ENCODE data around the gene ANKRD33. TPM values are rescaled to one million over a fixed set of nuclear protein-coding genes. Genes with fewer than 3 reads are reported as not detected.
A peak's percentile ranks its signal among the peaks of the same experiment; 100 is the strongest.

ANKRD33 gene
- total RNA-seq, 4 donors from 2014 or later = 0.14 to 2.9 (median 0.27) TPM; not detected in 1

DNA sequence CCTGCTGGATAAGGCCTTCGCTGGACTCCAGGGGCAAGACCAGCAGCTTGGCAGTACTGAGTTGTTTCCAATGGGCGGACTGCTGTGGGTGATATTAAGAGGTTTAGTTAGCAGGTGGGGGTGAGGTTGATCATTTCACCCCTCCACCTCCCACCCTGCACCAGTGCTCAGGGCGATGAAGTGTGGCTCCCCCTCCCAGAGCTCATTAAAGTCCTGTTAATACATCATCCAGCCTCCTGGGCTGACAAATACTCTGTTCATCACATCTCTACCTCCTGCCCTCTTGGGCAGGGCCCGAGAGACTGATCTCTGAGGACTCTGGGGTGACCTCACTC lies 37.0 kb upstream of the ANKRD33 start:
- Histone ChIP-seq H3K27ac (peak overlapping the region in 1 of 2 donors; percentile 72), H3K4me3 (no peak overlapping the region), H3K36me3 (no peaks in the 10 kb centered on the region), H3K27me3 (no peaks in the 10 kb centered on the region), H3K4me1 (peaks cover 0 to 8% of the 10 kb centered on the region in 2 donors), H3K9me3 (no peaks in the 10 kb centered on the region)
- intact Hi-C loops (cut with DNase I; ENCODE audit: low total_unique reads) = no loop called here
- no peak for DNase-seq
- TF ChIP-seq CTCF (IDR thresholded peaks at IDR 0.05) (no peak), POLR2A (IDR thresholded peaks at IDR 0.05) (no peak)

GRCh38 chr12:51851413-51852124 lies 36.3 kb upstream of the ANKRD33 start:
- peaks cover 0 to 8% of the 10 kb centered on the region in 2 donors for H3K4me1 ChIP-seq
- TF ChIP-seq POLR2A (IDR thresholded peaks at IDR 0.05) (no peak), CTCF (IDR thresholded peaks at IDR 0.05) (no peak)
- H3K4me3 ChIP-seq = no peak overlapping the region
- no peaks in the 10 kb centered on the region for H3K9me3 ChIP-seq
- no peaks in the 10 kb centered on the region for H3K27me3 ChIP-seq
- no peaks in the 10 kb centered on the region for H3K36me3 ChIP-seq
- intact Hi-C loops (cut with DNase I; ENCODE audit: low total_unique reads) = no loop called here
- H3K27ac ChIP-seq = peak overlapping the region in 1 of 2 donors; percentile 72
- DNase-seq = no peak

GRCh38 chr12:51852404-51853137 lies 35.3 kb upstream of the ANKRD33 start:
- Histone ChIP-seq H3K27me3 (no peaks in the 10 kb centered on the region), H3K9me3 (no peaks in the 10 kb centered on the region), H3K27ac (no peak overlapping the region), H3K4me1 (peaks cover 0 to 5% of the 10 kb centered on the region in 2 donors), H3K36me3 (no peaks in the 10 kb centered on the region), H3K4me3 (no peak overlapping the region)
- intact Hi-C loops (cut with DNase I; ENCODE audit: low total_unique reads) = no loop called here
- no peak for DNase-seq
- TF ChIP-seq POLR2A (IDR thresholded peaks at IDR 0.05) = no peak
- TF ChIP-seq CTCF (IDR thresholded peaks at IDR 0.05) = no peak

DNA sequence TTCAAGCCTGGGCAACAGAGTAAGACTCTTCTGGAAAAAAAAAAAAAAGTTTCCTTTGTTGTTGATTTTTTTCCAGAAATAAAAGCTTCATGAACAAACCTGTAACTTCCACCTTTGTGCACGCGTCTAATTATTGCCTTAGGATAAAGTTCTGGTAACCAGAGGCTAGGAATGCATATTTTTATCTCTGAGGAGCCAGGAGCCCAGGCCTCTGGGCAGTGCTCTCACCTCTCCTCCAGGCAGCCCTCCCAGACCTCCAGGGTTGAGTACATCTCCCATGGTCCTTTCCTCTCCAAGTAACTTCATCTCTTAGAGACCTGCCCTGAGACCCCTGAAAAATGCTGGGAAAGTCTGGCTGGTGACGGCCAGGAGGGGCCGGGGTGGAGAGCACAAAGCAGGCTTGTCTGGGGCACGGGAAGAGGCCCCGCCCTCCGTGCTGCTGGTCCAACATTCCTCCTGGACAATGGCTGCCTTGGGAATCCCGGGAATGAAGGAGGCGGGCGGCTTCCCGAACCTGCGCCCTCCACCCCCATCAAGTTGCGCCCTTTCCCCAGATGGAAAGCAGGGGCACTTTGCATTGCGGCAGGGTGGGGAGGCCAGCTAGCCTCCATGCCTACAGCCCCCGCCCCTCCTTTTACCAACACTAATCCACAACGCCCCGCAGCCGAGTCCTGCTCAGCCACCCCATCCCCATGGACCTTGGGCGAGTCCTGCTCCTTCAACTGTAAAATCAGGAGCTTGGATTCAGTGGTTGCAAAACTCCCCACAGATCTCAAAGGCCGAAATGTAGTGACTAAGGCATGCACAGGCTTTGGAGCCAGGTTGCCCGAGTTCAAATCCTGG lies 32.1 kb upstream of the ANKRD33 start:
- H3K9me3 ChIP-seq = no peaks in the 10 kb centered on the region
- H3K36me3 ChIP-seq = no peaks in the 10 kb centered on the region
- TF ChIP-seq POLR2A (IDR thresholded peaks at IDR 0.05) (no peak), CTCF (IDR thresholded peaks at IDR 0.05) (no peak)
- intact Hi-C loops (cut with DNase I; ENCODE audit: low total_unique reads) = no loop called here
- H3K27ac ChIP-seq = peak overlapping the region in 1 of 2 donors; percentile 33
- no peaks in the 10 kb centered on the region for H3K27me3 ChIP-seq
- DNase-seq = no peak
- H3K4me1 ChIP-seq = no peaks in the 10 kb centered on the region
- H3K4me3 ChIP-seq = no peak overlapping the region
